CD4-positive, CD25-positive, alpha-beta regulatory T cell (primary cell): Measurements from ENCODE around the gene HSPA12B. TPM values are rescaled to one million over a fixed set of nuclear protein-coding genes. Genes with fewer than 3 reads are reported as not detected.

Experiments used
- ATAC-seq, 2 donors: fragments of 150-1000 bp; cut with Tn5 transposase; one replicate each; pipeline ENCODE4 v1.10.0; 2021; ENCODE audit warnings: low read depth in 2 of 2, moderate number of reproducible peaks in 2 of 2, moderate library complexity in 1 of 2
- DNase-seq, 3 donors: peaks; one replicate each; pipeline versions ENCODE4 v3.0.0 to v3.0.0-alpha.2; 2012 to 2022; ENCODE audit warnings: mixed read lengths in 1 of 3
- H3K27ac ChIP-seq: one replicate; pipeline ENCODE4 v1.7.0; 2013; ENCODE audit warnings: mild to moderate bottlenecking, low read length; ENCODE audit not compliant: insufficient read depth, poor library complexity, severe bottlenecking
- H3K27me3 ChIP-seq: one replicate; pipeline ENCODE4 v1.7.0; 2013; ENCODE audit warnings: low read length; ENCODE audit not compliant: control insufficient read depth, insufficient read depth
- H3K36me3 ChIP-seq: one replicate; pipeline ENCODE4 v1.7.0; 2013; ENCODE audit warnings: mild to moderate bottlenecking, low read length, moderate library complexity; ENCODE audit not compliant: control insufficient read depth, insufficient read depth
- H3K4me1 ChIP-seq: 2 replicates; pipeline ENCODE4 v1.7.0; 2013; ENCODE audit warnings: mild to moderate bottlenecking, low read length; ENCODE audit not compliant: insufficient read depth, control insufficient read depth, poor library complexity, severe bottlenecking
- H3K4me3 ChIP-seq: one replicate; pipeline ENCODE4 v1.7.0; 2013; ENCODE audit warnings: low read depth, mild to moderate bottlenecking, low read length, moderate library complexity
- H3K9me3 ChIP-seq, 2 experiments: 1 replicate in 1 of 2; 2 replicates in 1 of 2; pipeline ENCODE4 v1.7.0; 2013; ENCODE audit warnings: low read length in 2 of 2, mild to moderate bottlenecking in 1 of 2, moderate library complexity in 1 of 2; ENCODE audit not compliant: control insufficient read depth in 2 of 2
- H3K27ac Mint-ChIP-seq, 3 donors: one replicate each; pipeline ENCODE4 v1.8.0; 2020 to 2022; ENCODE audit warnings: mild to moderate bottlenecking in 3 of 3, mixed read lengths in 3 of 3, moderate library complexity in 2 of 3
- H3K27me3 Mint-ChIP-seq: one replicate; pipeline ENCODE4 v1.8.0; 2022; ENCODE audit warnings: mild to moderate bottlenecking, mixed read lengths
- H3K36me3 Mint-ChIP-seq: one replicate; pipeline ENCODE4 v1.8.0; 2020; ENCODE audit warnings: mixed read lengths
- H3K4me1 Mint-ChIP-seq, 4 donors: one replicate each; pipeline ENCODE4 v1.8.0; 2020 to 2022; ENCODE audit warnings: mixed read lengths in 4 of 4, mild to moderate bottlenecking in 1 of 4
- H3K4me3 Mint-ChIP-seq, 4 donors: one replicate each; pipeline ENCODE4 v1.8.0; 2020 to 2022; ENCODE audit warnings: mild to moderate bottlenecking in 4 of 4, mixed read lengths in 4 of 4, moderate library complexity in 3 of 4
- H3K9me3 Mint-ChIP-seq, 7 donors: one replicate each; pipeline ENCODE4 v1.8.0; 2020 to 2022; ENCODE audit warnings: mixed read lengths in 7 of 7, mild to moderate bottlenecking in 3 of 7, moderate library complexity in 2 of 7
- polyA plus RNA-seq, 4 donors: library from polyadenylated mRNA; unstranded; fragments of 300-500 nt; fragmentation: Illumina TruSeq; gene quantifications; one replicate each; pipeline ENCODE4 v1.2.3, GENCODE V29; 2021
- total RNA-seq: library from RNA; stranded (reverse); gene quantifications from one replicate; pipeline ENCODE4 v1.2.3, GENCODE V29; 2022

HSPA12B gene
- total and polyA plus RNA-seq, 5 donors from 2014 or later: 0.09 TPM; not detected in 4

- Histone ChIP-seq H3K4me3 (no peak overlapping the region), H3K4me1 (no peaks in the 10 kb centered on the region), H3K9me3 (no peaks in the 10 kb centered on the region), H3K27ac (no peak overlapping the region), H3K27me3 (no peaks in the 10 kb centered on the region), H3K36me3 (no peaks in the 10 kb centered on the region)
- no peak overlapping the region for H3K4me3 Mint-ChIP-seq
- H3K27ac Mint-ChIP-seq: peak overlapping the region in 1 of 3 donors; percentile 65
- H3K4me1 Mint-ChIP-seq: peaks cover 0 to 13% (median 2%) of the 10 kb centered on the region in 4 donors
- ATAC-seq: no peak
- H3K9me3 Mint-ChIP-seq: no peaks in the 10 kb centered on the region
- no peak for DNase-seq
- peaks cover 7% of the 10 kb centered on the region for H3K36me3 Mint-ChIP-seq
- no peaks in the 10 kb centered on the region for H3K27me3 Mint-ChIP-seq
These were observed 21.2 kb downstream of the HSPA12B start for GRCh38 chr20:3753501-3754275.

GRCh38 chr20:3754276-3754630, 21.8 kb downstream of the HSPA12B start:
- DNase-seq (no peak), ATAC-seq (no peak)
- H3K27me3 Mint-ChIP-seq: no peaks in the 10 kb centered on the region
- peaks cover 0 to 13% (median 2%) of the 10 kb centered on the region in 4 donors for H3K4me1 Mint-ChIP-seq
- peak overlapping the region in 1 of 3 donors; percentile 79 for H3K27ac Mint-ChIP-seq
- Histone ChIP-seq H3K36me3 (no peaks in the 10 kb centered on the region), H3K27ac (no peak overlapping the region), H3K9me3 (no peaks in the 10 kb centered on the region), H3K4me1 (no peaks in the 10 kb centered on the region), H3K27me3 (no peaks in the 10 kb centered on the region), H3K4me3 (no peak overlapping the region)
- H3K9me3 Mint-ChIP-seq: no peaks in the 10 kb centered on the region
- H3K4me3 Mint-ChIP-seq: no peak overlapping the region
- H3K36me3 Mint-ChIP-seq: peaks cover 7% of the 10 kb centered on the region

GRCh38 chr20:3755269-3755668, 22.8 kb downstream of the HSPA12B start:
- no peak for DNase-seq
- Histone ChIP-seq H3K4me1 (no peaks in the 10 kb centered on the region), H3K27me3 (no peaks in the 10 kb centered on the region), H3K9me3 (no peaks in the 10 kb centered on the region), H3K36me3 (no peaks in the 10 kb centered on the region), H3K4me3 (no peak overlapping the region), H3K27ac (no peak overlapping the region)
- H3K27ac Mint-ChIP-seq: peak overlapping the region in 1 of 3 donors; percentile 79
- no peaks in the 10 kb centered on the region for H3K9me3 Mint-ChIP-seq
- H3K36me3 Mint-ChIP-seq: peaks cover 11% of the 10 kb centered on the region
- no peak for ATAC-seq
- H3K27me3 Mint-ChIP-seq: no peaks in the 10 kb centered on the region
- peaks cover 0 to 16% (median 2%) of the 10 kb centered on the region in 4 donors for H3K4me1 Mint-ChIP-seq
- no peak overlapping the region for H3K4me3 Mint-ChIP-seq

GRCh38 chr20:3755814-3756480, 23.5 kb downstream of the HSPA12B start:
- H3K27ac Mint-ChIP-seq: no peak overlapping the region
- Histone ChIP-seq H3K36me3 (no peaks in the 10 kb centered on the region), H3K9me3 (no peaks in the 10 kb centered on the region), H3K27ac (no peak overlapping the region), H3K4me1 (no peaks in the 10 kb centered on the region), H3K27me3 (no peaks in the 10 kb centered on the region), H3K4me3 (no peak overlapping the region)
- H3K36me3 Mint-ChIP-seq: peaks cover 11% of the 10 kb centered on the region
- H3K4me1 Mint-ChIP-seq: peaks cover 0 to 16% (median 2%) of the 10 kb centered on the region in 4 donors
- no peaks in the 10 kb centered on the region for H3K9me3 Mint-ChIP-seq
- ATAC-seq: no peak
- DNase-seq: no peak
- no peak overlapping the region for H3K4me3 Mint-ChIP-seq
- H3K27me3 Mint-ChIP-seq: no peaks in the 10 kb centered on the region

- Mint-ChIP-seq H3K27ac (no peak overlapping the region), H3K27me3 (no peaks in the 10 kb centered on the region), H3K36me3 (peaks cover 11% of the 10 kb centered on the region), H3K4me3 (no peak overlapping the region), H3K4me1 (peaks cover 0 to 13% (median 3%) of the 10 kb centered on the region in 4 donors), H3K9me3 (peaks cover 0 to 1% (median 0%) of the 10 kb centered on the region in 7 donors)
- ATAC-seq (no peak), DNase-seq (no peak)
- Histone ChIP-seq H3K9me3 (no peaks in the 10 kb centered on the region), H3K4me3 (no peak overlapping the region), H3K27ac (no peak overlapping the region), H3K36me3 (no peaks in the 10 kb centered on the region), H3K4me1 (no peaks in the 10 kb centered on the region), H3K27me3 (no peaks in the 10 kb centered on the region)
These were observed 24.8 kb downstream of the HSPA12B start for GRCh38 chr20:3757268-3757667.

GRCh38 chr20:3758566-3758965, 26.1 kb downstream of the HSPA12B start:
- H3K9me3 Mint-ChIP-seq: peaks cover 0 to 1% (median 0%) of the 10 kb centered on the region in 7 donors
- H3K36me3 ChIP-seq: no peaks in the 10 kb centered on the region

GRCh38 chr20:3759316-3759823, 26.9 kb downstream of the HSPA12B start:
- Histone ChIP-seq H3K27ac (no peak overlapping the region), H3K27me3 (no peaks in the 10 kb centered on the region), H3K36me3 (no peaks in the 10 kb centered on the region), H3K9me3 (no peaks in the 10 kb centered on the region), H3K4me1 (no peaks in the 10 kb centered on the region), H3K4me3 (no peak overlapping the region)
- H3K9me3 Mint-ChIP-seq: peaks cover 0 to 1% (median 0%) of the 10 kb centered on the region in 7 donors
- H3K36me3 Mint-ChIP-seq: peaks cover 11% of the 10 kb centered on the region
- DNase-seq: no peak
- H3K27ac Mint-ChIP-seq: peak overlapping the region in 1 of 3 donors; percentile 62
- ATAC-seq: no peak
- H3K27me3 Mint-ChIP-seq: no peaks in the 10 kb centered on the region
- H3K4me1 Mint-ChIP-seq: peaks cover 0 to 2% (median under 1%) of the 10 kb centered on the region in 4 donors
- no peak overlapping the region for H3K4me3 Mint-ChIP-seq

More at GRCh38 chr20:3758566-3758965, 26.1 kb downstream of the HSPA12B start:
- no peak for DNase-seq
- H3K36me3 Mint-ChIP-seq: peaks cover 11% of the 10 kb centered on the region
- no peak for ATAC-seq
- no peaks in the 10 kb centered on the region for H3K4me1 ChIP-seq
- no peaks in the 10 kb centered on the region for H3K27me3 ChIP-seq
- no peak overlapping the region for H3K4me3 Mint-ChIP-seq
- H3K4me3 ChIP-seq: no peak overlapping the region
- no peak overlapping the region for H3K27ac Mint-ChIP-seq
- no peaks in the 10 kb centered on the region for H3K9me3 ChIP-seq
- peaks cover 0 to 2% (median under 1%) of the 10 kb centered on the region in 4 donors for H3K4me1 Mint-ChIP-seq
- H3K27ac ChIP-seq: no peak overlapping the region
- H3K27me3 Mint-ChIP-seq: no peaks in the 10 kb centered on the region
